Measurements from ENCODE around the gene HTRA3.

The HTRA3 gene

DNA sequence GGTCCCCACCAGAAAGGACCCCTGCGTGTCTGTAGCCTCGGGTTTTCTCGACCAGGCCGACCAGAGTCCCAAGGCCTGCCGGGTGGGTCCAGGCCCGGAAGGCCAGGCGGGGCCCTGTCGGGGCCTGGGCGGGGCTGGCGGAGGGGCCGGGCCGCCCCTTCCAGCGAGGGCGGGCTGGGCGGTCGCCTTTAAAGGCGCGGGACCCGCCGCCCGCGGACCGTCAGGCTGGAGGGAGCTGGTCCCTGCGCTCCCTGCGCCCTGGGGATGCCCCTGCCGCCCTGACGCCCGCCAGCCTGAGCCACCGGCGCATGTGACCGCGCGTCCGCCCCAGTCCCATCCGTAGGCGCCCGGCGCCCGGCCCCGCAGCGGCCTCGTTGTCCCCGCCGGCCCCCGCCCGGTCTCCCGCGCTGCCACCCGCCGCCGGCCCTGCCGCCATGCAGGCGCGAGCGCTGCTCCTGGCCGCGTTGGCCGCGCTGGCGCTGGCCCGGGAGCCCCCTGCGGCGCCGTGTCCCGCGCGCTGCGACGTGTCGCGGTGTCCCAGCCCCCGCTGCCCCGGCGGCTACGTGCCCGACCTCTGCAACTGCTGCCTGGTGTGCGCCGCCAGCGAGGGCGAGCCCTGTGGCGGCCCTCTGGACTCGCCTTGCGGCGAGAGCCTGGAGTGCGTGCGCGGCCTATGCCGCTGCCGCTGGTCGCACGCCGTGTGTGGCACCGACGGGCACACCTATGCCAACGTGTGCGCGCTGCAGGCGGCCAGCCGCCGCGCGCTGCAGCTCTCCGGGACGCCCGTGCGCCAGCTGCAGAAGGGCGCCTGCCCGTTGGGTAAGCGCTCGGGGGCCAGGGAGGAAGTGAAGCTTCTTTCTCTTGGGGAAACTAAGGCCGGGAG lies at the start of gene HTRA3:
TSS of gene HTRA3 (plus strand) at position 220 of the 883 bp plus-strand sequence. CDS start at position 435, 215 bp downstream.
- no peak for DNase-seq

DNA sequence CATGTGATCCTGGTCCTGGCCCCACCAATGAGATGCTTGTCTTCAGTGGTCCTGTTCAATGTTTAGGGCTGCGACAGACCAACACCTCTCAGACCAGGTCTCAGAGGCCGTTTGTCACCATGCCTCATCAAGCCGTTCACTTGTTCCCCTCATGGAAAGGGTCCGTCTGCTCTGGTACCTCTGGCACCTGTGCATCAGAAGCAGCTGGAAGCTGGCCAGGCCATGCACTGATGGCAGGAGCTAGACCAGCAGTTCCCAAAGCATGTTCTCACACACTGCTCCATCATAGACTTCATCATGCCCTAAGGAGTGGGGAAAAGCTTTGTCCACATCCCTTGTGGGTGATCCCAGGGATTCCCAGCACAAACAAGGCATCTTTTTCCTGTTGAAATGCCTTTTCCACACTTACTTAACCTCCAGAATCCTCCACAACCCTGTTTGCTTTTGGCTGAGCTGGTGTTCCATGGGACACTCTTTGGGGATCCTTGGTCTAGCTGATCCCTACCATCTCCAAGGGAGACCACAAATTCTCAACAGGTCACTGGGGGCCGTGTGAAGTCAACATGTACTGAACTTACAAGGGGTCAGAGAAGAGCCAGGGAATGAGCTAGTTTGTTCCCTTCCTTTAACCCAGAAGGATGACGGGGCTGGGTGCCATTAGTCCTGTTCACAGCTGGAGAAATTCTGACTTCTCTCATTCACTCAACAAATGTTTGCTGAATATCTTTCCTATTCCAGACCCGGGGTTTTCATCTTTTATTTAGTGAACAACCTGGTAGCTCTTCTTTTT lies 48.7 kb upstream of the HTRA3 start:
- no peak for DNase-seq

DNA sequence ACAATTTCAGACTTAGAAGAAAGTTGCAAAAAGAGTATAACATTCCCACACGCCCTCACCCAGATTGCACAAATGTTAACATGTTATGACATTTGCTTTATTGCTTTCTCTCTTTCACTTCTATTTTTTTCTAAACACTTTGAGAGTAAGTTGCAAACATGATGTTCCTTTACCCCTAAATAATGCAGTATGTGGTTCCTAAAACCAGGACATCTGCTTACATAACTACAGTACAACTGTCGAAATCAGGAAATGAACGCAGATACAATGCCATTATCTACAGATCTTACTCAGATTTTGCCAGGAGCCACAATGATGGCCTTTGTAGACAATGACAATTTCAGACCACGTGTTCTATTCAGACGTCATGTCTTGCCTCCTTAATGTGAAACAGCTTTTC lies 48.1 kb upstream of the HTRA3 start:
- DNase-seq, result no peak

- no peak for DNase-seq
These were observed 47.6 kb upstream of the HTRA3 start for GRCh38 chr4:8221985-8222384.

DNA sequence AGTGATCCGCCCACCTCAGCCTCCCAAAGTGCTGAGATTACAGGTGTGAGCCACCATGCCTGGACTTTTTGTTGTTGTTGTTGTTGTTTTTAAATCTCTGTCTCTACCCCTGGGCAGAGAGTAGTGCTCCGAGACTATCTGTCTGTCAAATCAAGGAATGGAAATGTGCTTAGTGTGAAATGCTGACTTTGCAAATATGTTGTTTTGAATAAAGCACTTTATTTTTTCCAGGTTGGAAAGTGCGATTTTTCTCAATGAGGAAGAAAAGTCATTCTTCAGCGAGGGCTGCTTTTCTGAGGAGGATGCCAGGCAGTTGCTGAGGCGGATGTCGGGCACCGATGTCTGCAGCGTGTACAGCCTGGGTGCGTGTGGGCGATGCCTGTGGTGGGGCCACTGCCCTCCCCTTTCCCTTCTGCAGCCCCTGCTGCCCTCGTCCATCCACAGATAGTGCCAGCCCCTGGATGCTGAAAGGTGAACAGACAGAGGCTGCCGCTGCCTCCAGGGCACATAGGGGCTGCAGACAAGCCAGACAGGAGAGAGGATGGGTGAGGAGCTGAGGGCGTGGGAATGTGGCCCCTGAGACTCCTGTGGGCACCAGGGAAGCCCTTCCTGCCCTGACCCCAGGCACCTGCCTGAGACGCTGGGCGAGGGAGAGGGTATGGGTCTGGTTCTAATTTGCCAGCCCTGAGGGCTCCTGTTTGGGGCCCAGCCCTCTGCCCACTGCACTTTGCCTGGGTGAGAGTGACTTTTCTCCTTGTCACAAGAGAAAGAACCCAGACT lies 46.8 kb upstream of the HTRA3 start:
- DNase-seq, result no peak

GRCh38 chr4:8224267-8224974 lies 45.1 kb upstream of the HTRA3 start:
- no peak for DNase-seq

- no peak for DNase-seq
These were observed 44.5 kb upstream of the HTRA3 start for GRCh38 chr4:8224975-8225625.

- DNase-seq, result peak; percentile 34 to 50
These were observed 43.7 kb upstream of the HTRA3 start for GRCh38 chr4:8225706-8226443.

- DNase-seq, result no peak
These were observed 42.3 kb upstream of the HTRA3 start for GRCh38 chr4:8227201-8227770.

- DNase-seq, result no peak
These were observed 41.7 kb upstream of the HTRA3 start for GRCh38 chr4:8227771-8228318.

GRCh38 chr4:8228319-8229250 lies 41.0 kb upstream of the HTRA3 start:
- DNase-seq, result peak; percentile 40 to 56

GRCh38 chr4:8229331-8229975 lies 40.1 kb upstream of the HTRA3 start:
- no peak for DNase-seq

DNA sequence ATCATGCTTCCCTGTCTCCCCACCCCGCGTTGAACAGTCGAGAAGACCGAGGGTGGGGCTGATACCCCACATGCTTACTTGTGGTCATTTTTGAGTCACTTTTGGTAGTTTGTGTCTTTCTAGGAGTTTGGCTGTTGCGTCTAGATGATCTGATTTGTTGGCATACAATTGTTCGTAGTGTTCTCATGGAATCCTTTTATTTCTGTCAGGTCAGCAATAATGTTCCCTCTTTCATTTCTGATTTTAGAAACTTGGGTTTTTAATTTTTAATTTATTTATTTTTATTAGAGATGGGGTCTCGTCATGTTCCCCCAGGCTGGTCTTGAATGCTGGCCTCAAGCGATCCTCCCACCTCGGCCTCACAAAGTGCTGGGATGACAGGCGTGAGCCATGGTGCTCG lies 39.5 kb upstream of the HTRA3 start:
- DNase-seq, result no peak

GRCh38 chr4:8230891-8231290 lies 38.7 kb upstream of the HTRA3 start:
- DNase-seq, result no peak

DNA sequence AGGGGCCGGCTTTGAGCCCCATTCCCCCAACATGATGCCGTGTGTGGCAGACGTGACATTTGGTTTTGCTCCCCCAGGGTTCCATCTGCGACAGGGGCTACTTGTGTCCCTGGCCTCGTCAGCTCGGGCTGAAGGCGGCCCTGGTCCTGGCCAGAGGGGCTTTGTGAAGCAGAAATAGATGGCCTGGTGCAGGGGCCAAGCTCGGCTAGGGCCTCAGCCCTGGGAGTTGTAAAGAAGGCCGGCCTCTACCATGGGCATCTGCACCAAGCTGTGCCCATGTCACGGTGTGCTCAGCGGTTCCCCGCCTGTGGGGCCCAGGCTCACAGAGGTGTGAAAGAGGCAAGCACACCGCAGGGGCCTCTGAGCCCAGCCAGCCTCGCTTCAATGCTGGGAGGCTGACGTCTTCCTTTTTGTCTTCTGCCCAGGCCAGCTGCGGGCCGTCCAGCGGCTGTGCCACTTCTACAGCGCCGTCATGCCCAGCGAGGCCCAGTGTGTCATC lies 38.0 kb upstream of the HTRA3 start:
- DNase-seq, result no peak

GRCh38 chr4:8232748-8233147 lies 36.8 kb upstream of the HTRA3 start:
- no peak for DNase-seq

DNA sequence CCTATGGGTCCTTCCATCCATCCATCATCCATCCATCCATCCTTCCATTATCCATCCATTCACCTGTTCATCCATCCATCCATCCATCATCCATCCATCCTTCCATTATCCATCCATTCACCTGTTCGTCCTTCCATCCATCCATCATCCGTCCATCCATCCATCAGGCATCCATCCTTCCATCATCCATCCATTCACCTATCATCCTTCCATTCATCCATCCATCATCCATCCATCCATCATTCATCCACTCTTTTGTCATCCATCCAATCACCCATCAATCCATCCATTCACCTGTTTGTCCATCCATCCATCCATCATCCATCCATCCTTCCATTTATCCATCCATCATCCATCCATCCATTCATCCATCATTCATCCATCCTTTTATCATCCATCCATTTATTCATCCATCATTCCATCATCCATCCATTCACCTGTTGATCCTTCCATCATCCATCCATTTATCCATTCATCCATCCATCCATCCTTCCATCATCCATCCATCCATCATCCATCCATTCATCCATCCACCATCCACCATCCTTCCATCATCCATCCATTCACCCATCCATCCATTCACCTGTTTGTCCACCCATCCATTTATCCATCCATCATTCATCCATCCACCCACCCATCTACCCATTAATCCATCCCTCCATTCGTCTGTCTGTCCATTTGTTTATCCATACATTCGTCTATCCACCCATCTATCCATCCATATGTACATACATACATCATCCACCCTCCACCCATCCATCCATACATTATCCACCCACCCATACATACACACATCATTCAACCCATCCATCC lies 35.7 kb upstream of the HTRA3 start:
- DNase-seq, result no peak

DNA sequence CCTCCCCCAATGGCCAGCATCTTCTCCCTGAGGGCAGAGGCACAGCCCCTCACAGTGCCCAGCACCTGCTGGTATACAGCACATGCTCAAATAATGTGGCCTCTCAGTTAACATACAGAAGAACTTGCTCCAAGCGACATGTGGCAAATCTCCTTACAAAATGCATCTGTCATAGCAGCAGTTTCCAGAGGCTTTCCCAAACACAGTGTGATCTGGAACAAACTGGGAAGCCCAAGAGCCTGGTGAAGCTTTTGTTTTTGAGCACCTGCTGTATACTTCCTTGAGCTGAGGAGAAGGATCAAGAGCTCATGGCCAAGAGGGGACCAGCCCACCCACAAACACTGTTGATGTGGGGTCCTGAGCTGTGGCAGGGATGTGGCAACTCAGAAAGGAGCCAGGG lies 34.8 kb upstream of the HTRA3 start:
- DNase-seq, result no peak
